H1 (cell line): ENCODE results near the gene CHD9NB. TPM values are rescaled to one million over a fixed set of nuclear protein-coding genes. Genes with fewer than 3 reads are reported as not detected.

Experiments used
- ASH2L ChIP-seq: fragments of 200-600, 300-600 bp; sonication (generic); IDR thresholded peaks from one replicate; pipeline ENCODE4 v1.7.1; 2017; ENCODE audit warnings: low read length
- BACH1 ChIP-seq: IDR thresholded peaks from 2 replicates; pipeline ENCODE4 v1.6.1; 2012; ENCODE audit warnings: low read length, improper control_type of control experiment
- CEBPB ChIP-seq: IDR thresholded peaks from 2 replicates; pipeline ENCODE4 v1.6.1; 2012; ENCODE audit warnings: low read depth, low read length
- CTBP2 ChIP-seq: IDR thresholded peaks from 2 replicates; pipeline ENCODE4 v1.7.0; 2011; ENCODE audit warnings: borderline replicate concordance, mild to moderate bottlenecking, moderate library complexity, mixed read lengths, low read length; ENCODE audit not compliant: insufficient read depth, insufficient read length
- EP300 ChIP-seq, 2 experiments: IDR thresholded peaks; 1 replicate in 1 of 2; 2 replicates in 1 of 2; pipeline ENCODE4 v1.6.1; 2011 to 2012; ENCODE audit warnings: low read depth in 2 of 2, low read length in 2 of 2, mild to moderate bottlenecking in 2 of 2, borderline replicate concordance in 1 of 2, inconsistent platforms in 1 of 2, moderate library complexity in 1 of 2
- POLR2A ChIP-seq, 2 experiments: IDR thresholded peaks; 1 replicate in 1 of 2; 2 replicates in 1 of 2; pipeline ENCODE4 v1.6.1; 2011; ENCODE audit warnings: low read depth in 2 of 2, low read length in 2 of 2, mild to moderate bottlenecking in 2 of 2; ENCODE audit errors: control extremely low read depth in 1 of 2
- RNF2 ChIP-seq: fragments of 200-900, 300-1000 bp; sonication (generic); IDR thresholded peaks from 2 replicates; pipeline ENCODE4 v1.7.1; 2016; ENCODE audit warnings: borderline replicate concordance, low read depth, mild to moderate bottlenecking, antibody characterized with exemption, low read length; ENCODE audit not compliant: poor library complexity, severe bottlenecking; ENCODE audit errors: missing control alignments
- SRF ChIP-seq: IDR thresholded peaks from 2 replicates; pipeline ENCODE4 v1.6.1; 2011; ENCODE audit warnings: mild to moderate bottlenecking, low read depth, low read length, moderate library complexity
- polyA plus RNA-seq, 7 experiments: library from polyadenylated mRNA; depleted of rRNA in 3 of 7; stranded (reverse) in 5 of 7; unstranded in 2 of 7; fragments of >200 nt in 5 of 7; fragments of 200-250 nt in 2 of 7; gene quantifications; 1 replicate in 5 of 7; 2 replicates in 1 of 7; 4 replicates in 1 of 7; pipeline versions ENCODE4 v1.2.1 to v1.2.3, GENCODE V29; 2011 to 2013; ENCODE audit warnings: missing spikeins in 2 of 7, mixed read lengths in 2 of 7
- total RNA-seq: library from RNA; stranded (reverse); fragmentation: NEBNext Ultra II Directional; extraction: Animal tissue kit (Norgen Biotek cat#: 25700); gene quantifications from 2 replicates; pipeline ENCODE4 v1.2.1, GENCODE V29; 2021

CHD9NB gene
- total and polyA plus RNA-seq, 2 of the 8 experiments (the other 6 are each of a cell fraction or from before 2014, with no cell fraction given): 4.5 to 5.9 TPM

- no peak for TF ChIP-seq EP300 (IDR thresholded peaks at IDR 0.05; ENCODE audit: borderline replicate concordance in 1 of 2, low read depth in 2 of 2, low read length in 2 of 2)
- TF ChIP-seq BACH1: no peak
- TF ChIP-seq POLR2A (IDR thresholded peaks at IDR 0.05; ENCODE audit: control extremely low read depth in 1 of 2, low read depth in 2 of 2, low read length in 2 of 2): no peak; a peak in 1 of 3 replicates
- TF ChIP-seq CTBP2: no peak
- TF ChIP-seq CEBPB: no peak
- no peak for TF ChIP-seq RNF2
- TF ChIP-seq SRF: no peak
- no peak for TF ChIP-seq ASH2L
Observed at GRCh38 chr16:53090591-53091411, 38.1 kb upstream of the CHD9NB start (continued).
